Stimulated activated naive B cell treated with anti-CD40 and anti-IgM and Interleukin-4, amounts not matched to agents 10 μg/mL and 1 μg/mL and 100 μg/mL, for 72 hours (primary cell): ENCODE results near the gene POLR1D.

ENCODE experiments used
- ATAC-seq, 2 donors: fragments of 150-1000 bp; cut with Tn5 transposase; replicated peaks; 2 replicates each; pipeline ENCODE4 v1.10.0; 2021; ENCODE audit warnings: moderate library complexity in 1 of 2
- DNase-seq: peaks from one replicate; pipeline ENCODE4 v3.0.0; 2021
- H3K27ac Mint-ChIP-seq: one replicate; pipeline ENCODE4 v1.8.0; 2022; ENCODE audit warnings: mild to moderate bottlenecking, mixed read lengths
- H3K27me3 Mint-ChIP-seq, 2 donors: one replicate each; pipeline ENCODE4 v1.8.0; 2022; ENCODE audit warnings: mixed read lengths in 2 of 2
- H3K36me3 Mint-ChIP-seq, 2 donors: one replicate each; pipeline ENCODE4 v1.8.0; 2022; ENCODE audit warnings: mixed read lengths in 2 of 2, mild to moderate bottlenecking in 1 of 2
- H3K4me1 Mint-ChIP-seq, 2 donors: one replicate each; pipeline ENCODE4 v1.8.0; 2022; ENCODE audit warnings: mixed read lengths in 2 of 2, mild to moderate bottlenecking in 1 of 2
- H3K4me3 Mint-ChIP-seq, 2 donors: one replicate each; pipeline ENCODE4 v1.8.0; 2022; ENCODE audit warnings: mild to moderate bottlenecking in 2 of 2, mixed read lengths in 2 of 2, moderate library complexity in 1 of 2
- H3K9me3 Mint-ChIP-seq, 2 donors: one replicate each; pipeline ENCODE4 v1.8.0; 2022; ENCODE audit warnings: mixed read lengths in 2 of 2, mild to moderate bottlenecking in 1 of 2

The POLR1D gene

GRCh38 chr13:27661017-27661416 is 39.3 kb downstream of the POLR1D start:
- Mint-ChIP-seq H3K27ac (no peak overlapping the region), H3K4me3 (no peak overlapping the region), H3K27me3 (no peaks in the 10 kb centered on the region), H3K9me3 (no peaks in the 10 kb centered on the region), H3K4me1 (peaks cover 4 to 5% of the 10 kb centered on the region in 2 donors), H3K36me3 (peaks cover 17 to 32% of the 10 kb centered on the region in 2 donors)
- DNase-seq (no peak), ATAC-seq (no peak)

- Mint-ChIP-seq H3K27ac (no peak overlapping the region), H3K4me3 (no peak overlapping the region), H3K9me3 (no peaks in the 10 kb centered on the region), H3K27me3 (no peaks in the 10 kb centered on the region), H3K36me3 (peaks cover 19 to 32% of the 10 kb centered on the region in 2 donors), H3K4me1 (peaks cover 4 to 5% of the 10 kb centered on the region in 2 donors)
- DNase-seq (no peak), ATAC-seq (no peak)
Measured at GRCh38 chr13:27662738-27663470, 41.2 kb downstream of the POLR1D start.

- Mint-ChIP-seq H3K27ac (no peak overlapping the region), H3K36me3 (peaks cover 19 to 32% of the 10 kb centered on the region in 2 donors), H3K4me1 (peaks cover 4 to 5% of the 10 kb centered on the region in 2 donors), H3K27me3 (no peaks in the 10 kb centered on the region), H3K9me3 (no peaks in the 10 kb centered on the region), H3K4me3 (no peak overlapping the region)
- ATAC-seq (no peak), DNase-seq (no peak)
Measured at GRCh38 chr13:27663947-27664346, 42.3 kb downstream of the POLR1D start.

GRCh38 chr13:27665333-27665732 is 43.6 kb downstream of the POLR1D start:
- ATAC-seq = no peak
- Mint-ChIP-seq H3K9me3 (no peaks in the 10 kb centered on the region), H3K36me3 (peaks cover 16 to 26% of the 10 kb centered on the region in 2 donors), H3K27ac (no peak overlapping the region), H3K27me3 (no peaks in the 10 kb centered on the region), H3K4me3 (no peak overlapping the region), H3K4me1 (peaks cover 4 to 5% of the 10 kb centered on the region in 2 donors)
- DNase-seq = no peak

- Mint-ChIP-seq H3K9me3 (no peaks in the 10 kb centered on the region), H3K27ac (peak overlapping the region; percentile 31), H3K4me1 (peaks cover 1 to 2% of the 10 kb centered on the region in 2 donors), H3K36me3 (peaks cover 13 to 22% of the 10 kb centered on the region in 2 donors), H3K4me3 (no peak overlapping the region), H3K27me3 (no peaks in the 10 kb centered on the region)
- no peak for ATAC-seq
- no peak for DNase-seq
Measured at GRCh38 chr13:27665761-27666160, 44.1 kb downstream of the POLR1D start.

- H3K27ac Mint-ChIP-seq = no peak overlapping the region
- no peak for DNase-seq
- no peaks in the 10 kb centered on the region for H3K4me1 Mint-ChIP-seq
- no peak for ATAC-seq
- H3K27me3 Mint-ChIP-seq = no peaks in the 10 kb centered on the region
- H3K4me3 Mint-ChIP-seq = no peak overlapping the region
- H3K9me3 Mint-ChIP-seq = no peaks in the 10 kb centered on the region
- peaks cover 9 to 17% of the 10 kb centered on the region in 2 donors for H3K36me3 Mint-ChIP-seq
Measured at GRCh38 chr13:27666951-27667350, 45.3 kb downstream of the POLR1D start.

- H3K36me3 Mint-ChIP-seq = peaks cover 9 to 17% of the 10 kb centered on the region in 2 donors
- no peaks in the 10 kb centered on the region for H3K27me3 Mint-ChIP-seq
- no peak for DNase-seq
- H3K9me3 Mint-ChIP-seq = no peaks in the 10 kb centered on the region
- no peak overlapping the region for H3K4me3 Mint-ChIP-seq
- ATAC-seq = no peak
- H3K4me1 Mint-ChIP-seq = no peaks in the 10 kb centered on the region
- no peak overlapping the region for H3K27ac Mint-ChIP-seq
Measured at GRCh38 chr13:27667946-27668345, 46.3 kb downstream of the POLR1D start.

- Mint-ChIP-seq H3K9me3 (no peaks in the 10 kb centered on the region), H3K27ac (no peak overlapping the region), H3K27me3 (no peaks in the 10 kb centered on the region), H3K36me3 (peaks cover 5 to 6% of the 10 kb centered on the region in 2 donors), H3K4me1 (no peaks in the 10 kb centered on the region), H3K4me3 (no peak overlapping the region)
- DNase-seq (no peak), ATAC-seq (no peak)
Measured at GRCh38 chr13:27670861-27671260, 49.2 kb downstream of the POLR1D start.

GRCh38 chr13:27672025-27672424 is 50.3 kb downstream of the POLR1D start:
- Mint-ChIP-seq H3K4me3 (no peak overlapping the region), H3K27me3 (no peaks in the 10 kb centered on the region), H3K4me1 (no peaks in the 10 kb centered on the region), H3K9me3 (no peaks in the 10 kb centered on the region), H3K27ac (no peak overlapping the region), H3K36me3 (peaks cover under 1 to 1% of the 10 kb centered on the region in 2 donors)
- no peak for DNase-seq
- no peak for ATAC-seq
